IPS DF 19.7 (cell line): ENCODE data around the gene KLHL29.

Experiments used
- DNase-seq: peaks from one replicate; pipeline ENCODE4 v3.0.0-alpha.2; 2013; ENCODE audit warnings: low read depth, low spot score

Gene KLHL29

GRCh38 chr2:23568626-23569190, 183.7 kb downstream of the KLHL29 start:
- DNase-seq = no peak

- DNase-seq = no peak
Measured at GRCh38 chr2:23569761-23570365, 184.9 kb downstream of the KLHL29 start.

DNA sequence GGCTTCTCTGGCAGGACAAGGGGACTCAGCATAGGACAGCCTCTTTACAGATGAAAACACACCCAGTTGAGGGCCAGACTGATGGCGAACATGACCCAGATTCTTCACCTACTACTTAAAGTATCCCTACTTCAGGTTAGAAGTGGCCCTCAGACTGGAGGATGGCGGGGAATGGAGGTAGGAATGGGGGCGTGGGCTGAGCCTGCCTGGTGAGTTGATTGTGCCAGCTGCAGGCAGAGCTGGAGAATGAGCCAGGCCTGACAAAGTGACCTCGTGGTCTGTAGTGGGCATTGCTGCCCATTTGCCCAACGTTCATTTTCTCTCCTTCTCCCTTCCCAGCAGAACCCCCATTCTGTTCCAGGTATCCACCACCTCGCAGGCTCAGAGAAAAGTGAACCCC, 186.1 kb downstream of the KLHL29 start:
- no peak for DNase-seq

DNA sequence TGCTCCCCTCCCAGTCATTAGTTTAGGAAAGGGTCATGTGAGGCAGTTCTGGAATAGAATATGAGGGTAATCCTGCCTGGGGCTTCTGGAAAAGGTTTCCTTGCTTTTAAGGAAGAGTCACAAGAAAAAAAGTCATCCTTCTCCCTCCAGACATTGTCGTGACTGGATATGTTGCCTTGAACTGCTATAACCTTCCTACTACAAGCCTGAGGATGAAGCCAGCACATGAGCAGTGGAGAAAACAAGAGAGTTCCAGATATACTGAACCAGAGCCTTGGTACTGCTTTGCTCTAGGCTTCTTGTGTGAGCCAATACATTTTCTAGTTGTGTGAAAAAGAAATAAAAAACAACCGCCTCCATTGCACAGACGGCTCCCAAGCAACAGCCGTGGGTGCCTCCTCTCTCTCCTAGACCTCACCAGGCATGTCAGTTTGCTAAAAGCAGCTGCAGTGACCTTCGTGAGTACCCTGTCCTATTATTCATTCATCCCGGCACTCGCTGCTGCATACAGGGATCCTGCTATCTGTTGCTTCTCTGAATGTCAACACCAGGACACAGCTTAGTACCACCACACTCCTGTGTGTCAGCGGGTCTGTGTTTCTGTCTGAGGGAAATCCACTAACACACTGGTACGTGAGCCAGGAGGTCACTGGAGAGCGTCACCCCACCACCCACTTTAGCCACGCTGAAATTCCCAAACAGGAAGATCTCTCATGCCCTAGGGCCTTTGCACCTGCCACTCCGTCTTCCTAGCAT, 186.7 kb downstream of the KLHL29 start:
- no peak for DNase-seq

DNA sequence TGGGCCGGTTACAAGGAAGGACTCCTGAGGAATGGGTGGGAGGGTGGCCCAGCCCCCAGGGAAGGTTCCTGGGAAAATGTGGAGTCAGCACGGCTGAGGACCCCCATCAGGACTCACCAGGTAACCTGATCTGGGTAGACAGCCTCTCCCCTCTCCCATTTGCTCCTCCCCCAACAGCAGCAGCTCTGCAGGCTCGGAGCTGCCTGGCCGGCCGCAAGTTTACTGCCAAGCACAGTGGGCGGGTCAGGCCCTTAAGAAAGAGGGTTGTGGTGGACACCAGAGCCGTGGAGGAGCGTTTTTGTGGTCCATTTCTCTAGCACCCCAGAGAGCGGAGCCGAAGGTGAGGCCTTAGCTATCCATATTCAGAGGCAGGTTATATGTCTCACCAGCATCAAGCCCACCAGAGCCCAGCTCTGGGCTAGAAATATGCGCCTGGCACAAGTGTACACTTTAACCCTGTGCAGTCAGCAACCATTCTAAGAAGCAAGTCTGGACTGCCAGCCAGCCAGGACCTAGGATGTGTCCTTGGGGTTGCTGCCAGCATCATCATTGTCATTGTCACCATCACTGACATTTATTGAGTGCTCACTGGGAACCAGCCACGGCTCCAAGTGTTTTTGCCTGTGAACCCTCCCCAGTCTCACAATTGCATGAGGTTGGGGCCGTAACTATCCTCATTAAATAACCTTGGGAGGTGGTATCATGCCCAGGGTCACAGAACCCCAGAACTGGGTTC, 190.1 kb downstream of the KLHL29 start:
- no peak for DNase-seq

- no peak for DNase-seq
Measured at GRCh38 chr2:23578964-23579671, 194.1 kb downstream of the KLHL29 start.

GRCh38 chr2:23579674-23580073, 194.7 kb downstream of the KLHL29 start:
- no peak for DNase-seq

DNA sequence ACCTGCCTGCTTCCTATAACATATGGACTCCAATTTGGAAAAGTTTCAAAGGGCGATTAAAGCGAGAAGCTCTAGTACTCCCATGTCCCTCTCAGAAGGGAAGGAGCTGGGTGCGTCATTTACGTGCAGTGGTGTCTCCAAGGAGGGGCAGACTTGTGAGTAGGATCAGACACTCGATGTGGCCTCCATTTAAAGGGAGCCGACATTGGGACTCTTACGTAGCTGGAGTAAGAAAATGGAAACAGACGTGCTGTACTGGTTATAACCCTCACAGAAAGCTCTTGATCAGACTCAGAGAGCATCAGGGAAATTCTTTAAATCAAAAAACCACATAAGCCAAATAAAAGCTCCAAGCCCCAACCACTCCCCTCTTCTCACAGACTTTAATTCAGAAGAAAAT, 198.5 kb downstream of the KLHL29 start:
- DNase-seq = no peak

- no peak for DNase-seq
Measured at GRCh38 chr2:23584054-23584745, 199.2 kb downstream of the KLHL29 start.

GRCh38 chr2:23585273-23586170, 200.5 kb downstream of the KLHL29 start:
- DNase-seq = no peak

DNA sequence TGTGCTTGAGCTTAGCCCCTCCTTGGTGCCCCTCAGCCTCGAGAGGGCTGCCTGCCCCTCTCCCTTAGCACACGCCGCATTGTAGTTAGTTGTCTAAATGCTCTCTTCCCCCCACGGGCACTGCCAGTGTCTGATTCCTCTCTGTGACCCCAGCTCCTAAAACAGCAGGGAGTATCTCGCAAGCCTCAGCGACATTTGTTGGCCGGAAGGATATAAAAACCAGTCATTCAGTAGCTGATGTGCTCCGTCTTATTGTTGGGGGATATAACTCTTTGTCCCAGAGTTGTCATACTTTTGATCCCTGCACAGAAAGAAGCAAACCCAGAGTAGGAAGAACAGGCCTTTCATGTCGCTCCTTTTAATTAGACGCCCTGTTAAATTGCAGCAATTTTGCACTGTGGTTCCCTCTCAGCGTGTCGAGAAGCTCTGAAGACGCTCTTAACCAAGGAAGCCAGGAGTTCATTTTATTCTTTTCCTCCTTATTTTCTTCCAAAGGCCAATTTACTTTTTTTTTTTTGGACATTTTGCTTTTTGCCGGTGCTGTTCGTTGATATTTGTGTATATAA, 201.8 kb downstream of the KLHL29 start:
- DNase-seq = no peak

DNA sequence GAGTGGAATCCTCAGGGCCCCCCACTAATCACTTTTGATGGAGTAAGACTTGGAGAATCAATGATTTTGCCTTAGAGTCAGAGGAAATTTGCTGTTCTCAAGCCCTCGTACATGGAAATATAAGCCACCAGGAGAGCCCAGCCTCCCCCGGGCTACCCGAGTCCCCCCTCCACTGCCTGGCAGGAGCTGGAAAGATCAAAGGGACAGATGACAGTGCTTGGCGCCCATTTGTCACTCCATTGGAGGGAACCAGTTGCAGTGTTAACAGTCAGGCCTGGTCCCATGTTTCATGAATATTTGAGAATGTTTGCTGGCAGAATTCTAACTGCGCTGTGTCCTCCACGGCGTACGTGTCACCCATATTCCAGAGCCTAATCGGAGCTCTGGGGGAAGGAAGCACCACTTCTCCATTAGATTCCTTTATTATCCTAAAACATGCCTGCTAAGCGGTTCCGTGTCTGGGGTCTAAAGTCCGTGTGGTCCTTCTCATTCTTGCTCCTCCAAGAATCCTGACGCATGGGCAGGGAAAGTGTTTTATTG, 202.4 kb downstream of the KLHL29 start:
- no peak for DNase-seq

- no peak for DNase-seq
Measured at GRCh38 chr2:23588106-23588505, 203.1 kb downstream of the KLHL29 start.

DNA sequence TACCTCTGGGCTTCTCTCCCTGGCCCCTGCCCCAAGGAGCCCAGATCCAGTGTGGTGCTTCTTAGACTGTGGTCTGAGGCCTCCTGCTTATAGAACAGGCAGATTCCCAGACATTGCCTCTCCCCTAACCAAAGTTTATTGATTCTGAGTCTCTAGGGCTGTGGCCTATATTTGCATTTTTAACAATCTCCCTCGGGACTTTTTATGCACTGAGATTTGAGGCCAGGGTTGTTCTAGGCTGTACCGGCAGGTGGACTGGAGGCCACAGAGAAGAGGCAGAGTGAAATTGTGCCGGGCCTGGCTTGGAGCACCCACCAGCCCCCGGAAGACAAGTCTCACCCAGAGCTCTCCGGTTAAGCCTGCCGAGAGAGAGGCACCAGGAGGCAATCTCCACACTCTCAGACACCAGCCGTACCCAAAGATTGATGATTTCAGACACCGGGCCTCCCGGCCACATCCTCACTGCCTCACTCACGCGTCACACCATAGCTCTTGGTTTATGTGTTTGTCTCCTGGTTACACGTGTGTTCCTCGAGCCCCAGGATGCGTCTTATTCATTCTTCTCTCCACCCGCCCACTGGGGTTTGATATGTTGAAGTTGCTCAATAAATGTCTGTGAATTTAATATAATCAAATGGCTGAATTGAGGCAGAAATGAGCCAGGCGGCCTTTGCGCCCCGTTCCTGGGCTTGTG, 203.7 kb downstream of the KLHL29 start:
- DNase-seq = no peak

GRCh38 chr2:23589220-23589647, 204.3 kb downstream of the KLHL29 start:
- no peak for DNase-seq

- DNase-seq = no peak
Measured at GRCh38 chr2:23589739-23590138, 204.8 kb downstream of the KLHL29 start.

GRCh38 chr2:23590241-23590869, 205.4 kb downstream of the KLHL29 start:
- DNase-seq = no peak

DNA sequence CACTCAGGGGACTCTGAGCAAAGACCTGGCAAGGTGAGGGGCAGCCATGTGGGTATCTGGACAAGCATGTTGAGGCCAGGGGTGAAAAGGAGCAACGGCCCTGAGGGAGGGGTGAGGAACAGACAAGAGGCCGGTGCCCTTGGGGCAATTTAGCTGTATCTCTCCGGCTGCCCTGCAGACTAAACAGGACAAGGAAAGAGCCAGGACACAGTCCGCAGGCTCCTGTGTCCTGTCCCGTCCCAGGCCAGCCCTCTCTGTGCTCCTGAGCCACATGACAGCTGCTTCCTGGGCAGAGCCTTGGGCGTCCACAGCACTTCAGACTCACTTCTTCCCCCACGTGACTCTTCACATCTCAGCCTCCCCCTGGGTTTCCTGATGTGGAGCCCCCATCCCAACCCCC, 206.1 kb downstream of the KLHL29 start:
- no peak for DNase-seq
